ENCODE results near the gene ITGB7. TPM values are rescaled to one million over a fixed set of nuclear protein-coding genes. Genes with fewer than 3 reads are reported as not detected.

The ITGB7 gene
- total and polyA plus RNA-seq, 10 of the 15 experiments (the other 5 are each of a cell fraction or from before 2014, with no cell fraction given): 54.5 to 487 (median 252) TPM

DNA sequence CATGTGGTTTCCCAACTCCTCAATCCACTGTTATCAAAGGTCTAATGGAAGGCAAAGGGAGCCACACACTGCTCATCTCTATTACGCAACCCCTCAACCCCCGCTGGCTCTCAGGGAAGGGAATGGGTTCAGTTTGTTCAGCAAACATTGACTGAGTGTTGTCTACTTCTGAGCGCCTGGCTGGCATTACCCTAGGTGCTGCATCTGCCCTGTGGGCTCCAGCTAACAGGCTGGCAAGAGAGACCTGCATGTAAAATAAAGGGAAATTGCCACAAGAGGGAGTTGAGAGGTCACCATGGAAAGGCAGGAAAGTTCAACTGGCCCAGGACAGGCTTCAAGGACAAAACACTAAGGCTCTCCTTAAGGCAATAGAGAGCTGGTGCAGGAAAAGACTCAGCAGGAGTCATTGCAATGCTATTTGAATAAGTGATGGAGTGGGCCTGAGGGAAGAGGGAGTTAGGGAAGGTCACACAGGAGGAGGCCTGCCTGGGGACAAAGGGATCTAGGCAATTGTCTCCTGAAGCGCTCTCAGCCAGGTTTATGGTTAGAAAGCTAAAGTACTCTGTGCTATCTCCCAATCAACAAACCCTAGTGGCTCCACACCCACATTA lies 32.1 kb downstream of the ITGB7 start:
- H3K9me3 ChIP-seq (replicated peaks; ENCODE audit: control insufficient read depth, insufficient read depth, low read length): no peaks in the 10 kb centered on the region
- intact Hi-C loops (cut with micrococcal nuclease; ENCODE audit: unreplicated experiment) (no loop called here), in situ Hi-C loops (cut with MboI) (no loop called here)
- TF ChIP-seq SUZ12 (IDR thresholded peaks at IDR 0.05; ENCODE audit: unreplicated experiment): no peak
- TF ChIP-seq SMC3 (IDR thresholded peaks at IDR 0.05; ENCODE audit: borderline replicate concordance, low read length): peak; percentile 21; the same call in 1 of the 2 replicates
- peak in 2 of 3 experiments; percentile 19 to 33; a peak in 2 of 6 replicates for TF ChIP-seq CTCF (IDR thresholded peaks at IDR 0.05 in 2 of 3, conservative IDR thresholded peaks at IDR 0.05 in 1 of 3; ENCODE audit: control insufficient read depth in 2 of 3, extremely low read depth in 1 of 3, insufficient read depth in 1 of 3, low read depth in 3 of 3, low read length in 3 of 3)
- TF ChIP-seq, protein P1, sequence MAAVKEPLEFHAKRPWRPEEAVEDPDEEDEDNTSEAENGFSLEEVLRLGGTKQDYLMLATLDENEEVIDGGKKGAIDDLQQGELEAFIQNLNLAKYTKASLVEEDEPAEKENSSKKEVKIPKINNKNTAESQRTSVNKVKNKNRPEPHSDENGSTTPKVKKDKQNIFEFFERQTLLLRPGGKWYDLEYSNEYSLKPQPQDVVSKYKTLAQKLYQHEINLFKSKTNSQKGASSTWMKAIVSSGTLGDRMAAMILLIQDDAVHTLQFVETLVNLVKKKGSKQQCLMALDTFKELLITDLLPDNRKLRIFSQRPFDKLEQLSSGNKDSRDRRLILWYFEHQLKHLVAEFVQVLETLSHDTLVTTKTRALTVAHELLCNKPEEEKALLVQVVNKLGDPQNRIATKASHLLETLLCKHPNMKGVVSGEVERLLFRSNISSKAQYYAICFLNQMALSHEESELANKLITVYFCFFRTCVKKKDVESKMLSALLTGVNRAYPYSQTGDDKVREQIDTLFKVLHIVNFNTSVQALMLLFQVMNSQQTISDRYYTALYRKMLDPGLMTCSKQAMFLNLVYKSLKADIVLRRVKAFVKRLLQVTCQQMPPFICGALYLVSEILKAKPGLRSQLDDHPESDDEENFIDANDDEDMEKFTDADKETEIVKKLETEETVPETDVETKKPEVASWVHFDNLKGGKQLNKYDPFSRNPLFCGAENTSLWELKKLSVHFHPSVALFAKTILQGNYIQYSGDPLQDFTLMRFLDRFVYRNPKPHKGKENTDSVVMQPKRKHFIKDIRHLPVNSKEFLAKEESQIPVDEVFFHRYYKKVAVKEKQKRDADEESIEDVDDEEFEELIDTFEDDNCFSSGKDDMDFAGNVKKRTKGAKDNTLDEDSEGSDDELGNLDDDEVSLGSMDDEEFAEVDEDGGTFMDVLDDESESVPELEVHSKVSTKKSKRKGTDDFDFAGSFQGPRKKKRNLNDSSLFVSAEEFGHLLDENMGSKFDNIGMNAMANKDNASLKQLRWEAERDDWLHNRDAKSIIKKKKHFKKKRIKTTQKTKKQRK (IDR thresholded peaks at IDR 0.05; ENCODE audit: low read depth, low read length): no peak
- TF ChIP-seq RAD21 (IDR thresholded peaks at IDR 0.05; ENCODE audit: insufficient read depth, low read depth, low read length): peak; percentile 42
- no peak for TF ChIP-seq SMAD1 (IDR thresholded peaks at IDR 0.05; ENCODE audit: low read depth, partially characterized antibody)
- no peak for TF ChIP-seq PBX3 (IDR thresholded peaks at IDR 0.05; ENCODE audit: insufficient replicate concordance, low read depth, low read length)
- TF ChIP-seq SP1 (IDR thresholded peaks at IDR 0.05; ENCODE audit: low read depth, low read length): no peak
- no peak overlapping the region for H3K4me3 ChIP-seq
- peaks cover 14% of the 10 kb centered on the region; the same call in 1 of the 2 replicates for H3K4me1 ChIP-seq (ENCODE audit: control insufficient read depth, insufficient read depth, low read length)
- SMC1A ChIA-PET (ENCODE audit: uncharacterized antibody, unreplicated experiment): interaction anchor here (0.7 to 3.5 kb wide), 9 partner anchors 13 to 93 kb away, joined by 3 to 24 read pairs (median 5); partner anchors contain the start of genes ESPL1 and ITGB7
- ATAC-seq (peak; percentile 48), DNase-seq (ENCODE audit: low read depth, low spot score) (no peak), FAIRE-seq (peak; percentile 73)
- RAD21 ChIA-PET (ENCODE audit: unreplicated experiment): interaction anchor here (0.8 to 1.8 kb wide), 7 partner anchors 16 to 146 kb away, joined by 3 to 6 read pairs (median 5); partner anchors contain the start of gene AAAS
- no peak overlapping the region for H3K9ac ChIP-seq (ENCODE audit: control insufficient read depth, insufficient read depth, low read length)
- H3K27me3 ChIP-seq (replicated peaks in 1 of 2; ENCODE audit: control insufficient read depth in 2 of 2, insufficient read depth in 2 of 2, low read length in 1 of 2): no peaks in the 10 kb centered on the region
- no peak overlapping the region for H3K4me2 ChIP-seq (ENCODE audit: control insufficient read depth, insufficient read depth)
- no peak overlapping the region for H2AFZ ChIP-seq (ENCODE audit: control insufficient read depth, low read depth, low read length)
- no peak overlapping the region for H3K27ac ChIP-seq (ENCODE audit: control insufficient read depth, insufficient read depth)
- BruUV-seq (replicated peaks): no TSS peak
- H3K79me2 ChIP-seq (ENCODE audit: control insufficient read depth, insufficient read depth, low read length): no peaks in the 10 kb centered on the region
- no peaks in the 10 kb centered on the region for H4K20me1 ChIP-seq (ENCODE audit: control insufficient read depth, insufficient read depth)
- peaks cover 0 to 1% of the 10 kb centered on the region in 2 experiments; a peak in 1 of 4 replicates for H3K36me3 ChIP-seq (ENCODE audit: control insufficient read depth in 2 of 2, insufficient read depth in 2 of 2, low read length in 1 of 2)
- POLR2A ChIA-PET: interaction anchor here (1.0 to 1.1 kb wide), 4 partner anchors 28 to 37 kb away, joined by 3 to 5 read pairs (median 4); no protein-coding TSS in a partner anchor
- CTCF ChIA-PET: interaction anchor here (0.6 to 8.0 kb wide), 16 partner anchors 9 to 170 kb away, joined by 3 to 66 read pairs (median 3); no protein-coding TSS in a partner anchor
- 96% methylated on average over 4 of the region's 4 CpGs for WGBS (ENCODE audit: insufficient coverage, insufficient replicate concordance, low lambda C conversion rate, missing lambda C conversion rate)

Data from GM12878 (cell line).